HG02885 (cell line): Measurements from ENCODE around the gene NECAP2.
"Not testable (repeated sequence)": the region's sequence is repeated elsewhere in the genome, so short reads cannot be mapped to it uniquely, and the experiment has no call there.

ENCODE experiments used
- ATAC-seq: cut with Tn5 transposase; IDR thresholded peaks from one replicate; pipeline ENCODE4 v1.9.1; 2021; ENCODE audit warnings: mild to moderate bottlenecking; ENCODE audit not compliant: unreplicated experiment, poor library complexity

The NECAP2 gene

GRCh38 chr1:16454909-16455308, 14.4 kb downstream of the NECAP2 start:
- not testable (repeated sequence) for ATAC-seq

DNA sequence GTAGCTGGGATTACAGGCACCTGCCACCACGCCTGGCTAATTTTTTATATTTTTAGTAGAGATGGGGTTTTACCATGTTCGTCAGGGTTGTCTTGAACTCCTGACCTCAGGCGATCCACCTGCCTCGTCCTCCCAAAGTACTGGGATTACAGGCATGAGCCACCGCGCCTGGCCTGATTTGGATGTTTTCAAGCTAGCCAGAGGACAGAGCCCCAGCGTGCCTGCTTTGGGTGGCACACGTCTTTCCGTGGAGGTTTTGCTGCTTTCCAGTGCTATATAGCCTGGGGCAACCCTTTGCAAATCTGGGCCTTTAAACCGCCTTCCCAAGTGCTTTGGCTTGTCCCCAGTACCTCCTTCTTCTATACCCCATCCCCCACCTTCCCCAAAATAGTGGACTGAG, 15.6 kb downstream of the NECAP2 start:
- ATAC-seq: not testable (repeated sequence)

DNA sequence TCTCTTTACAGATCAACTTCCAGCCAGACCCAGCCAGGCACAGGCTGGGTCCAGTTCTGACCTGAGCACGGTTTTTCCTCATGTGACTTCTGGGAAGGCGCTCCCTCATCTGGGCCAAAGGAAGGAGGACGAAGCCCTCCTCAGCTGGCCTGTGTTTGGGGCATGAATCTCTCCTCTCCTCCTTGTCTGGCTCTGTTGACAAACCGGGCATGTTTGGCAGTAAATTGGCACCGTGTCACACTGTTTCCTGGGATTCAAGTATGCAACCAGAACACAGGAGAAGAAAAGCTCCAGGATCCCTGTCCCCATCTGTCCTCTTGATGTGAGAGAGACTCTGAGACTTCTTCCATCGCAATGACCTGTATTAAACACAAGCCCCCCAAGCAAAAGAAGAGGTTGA, 18.3 kb downstream of the NECAP2 start:
- ATAC-seq: no peak

GRCh38 chr1:16459352-16459925, 18.9 kb downstream of the NECAP2 start:
- no peak for ATAC-seq

DNA sequence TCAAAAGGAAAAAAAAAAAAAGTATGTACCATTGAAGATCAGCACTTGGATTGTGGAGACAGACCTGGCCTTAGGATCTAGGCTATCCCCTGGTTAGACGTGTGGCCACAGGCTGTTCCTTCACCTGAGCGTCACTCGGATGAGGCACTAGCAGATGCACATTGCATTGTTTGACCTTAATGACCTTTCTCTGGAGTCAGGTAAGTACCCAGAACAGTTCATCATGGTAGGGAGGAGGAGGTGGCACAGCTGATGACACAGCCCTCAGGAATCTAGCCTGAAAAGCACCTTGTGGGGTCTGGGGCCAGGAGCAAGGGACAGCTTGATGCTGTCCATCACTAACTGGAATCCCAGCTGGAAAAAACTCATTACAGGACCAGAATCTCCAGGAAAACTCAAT, 21.2 kb downstream of the NECAP2 start:
- no peak for ATAC-seq

DNA sequence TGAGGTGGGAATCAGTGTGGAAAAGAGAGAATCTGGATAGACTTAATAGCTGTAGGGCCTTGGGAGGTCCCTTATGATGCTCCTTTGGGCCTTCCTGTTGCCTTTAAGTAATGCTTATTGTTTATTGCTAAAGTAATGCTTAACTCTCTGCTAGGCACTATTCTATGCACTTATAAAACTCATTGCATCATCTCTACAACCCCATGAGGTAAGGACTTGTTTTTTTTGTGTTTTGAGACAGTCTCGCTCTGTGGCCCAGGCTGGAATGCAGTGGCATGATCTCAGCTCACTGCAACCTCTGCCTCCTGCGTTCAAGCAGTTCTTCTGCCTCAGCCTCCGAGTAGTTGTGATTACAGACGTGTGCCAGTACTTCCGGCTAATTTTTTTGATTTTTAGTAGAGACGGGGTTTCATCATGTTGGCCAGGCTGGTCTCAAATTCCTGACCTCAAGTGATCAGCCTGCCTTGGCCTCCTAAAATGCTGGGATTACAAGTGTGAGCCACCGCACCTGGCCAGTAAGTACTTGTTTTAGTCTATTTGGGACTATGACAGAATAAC, 22.3 kb downstream of the NECAP2 start:
- no peak for ATAC-seq

DNA sequence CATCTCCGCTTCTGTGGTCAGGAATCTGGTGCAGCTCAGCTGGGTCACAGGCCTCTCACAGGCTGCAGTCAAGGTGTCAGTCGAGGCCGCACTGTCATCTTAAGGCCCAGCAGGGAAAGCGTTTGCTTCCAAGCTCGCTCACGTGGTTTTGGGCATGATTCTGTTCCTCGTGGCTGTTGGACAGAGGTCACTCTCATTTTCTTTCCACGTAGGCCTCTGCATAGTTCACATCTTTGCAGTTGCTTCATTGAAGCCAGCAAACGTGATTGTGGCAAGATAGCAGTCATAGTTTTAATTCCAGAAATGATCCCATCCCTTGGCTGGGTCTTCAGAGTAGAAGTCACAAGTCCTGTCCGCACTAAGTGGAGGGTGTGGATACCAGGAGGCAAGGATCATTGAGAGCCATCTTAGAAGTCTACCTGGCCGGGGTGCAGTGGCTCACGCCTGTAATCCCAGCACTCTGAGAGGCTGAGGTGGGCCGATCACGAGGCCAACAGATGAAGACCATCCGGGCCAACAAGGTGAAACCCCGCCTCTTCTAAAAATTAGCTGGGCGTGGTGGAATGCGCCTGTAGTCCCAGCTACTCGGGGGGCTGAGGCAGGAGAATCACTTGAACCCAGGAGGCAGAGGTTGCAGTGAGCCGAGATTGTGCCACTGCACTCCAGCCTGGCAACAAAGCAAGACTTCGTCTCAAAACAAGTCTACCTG, 24.5 kb downstream of the NECAP2 start:
- ATAC-seq: no peak

- ATAC-seq: no peak
These were observed 28.0 kb downstream of the NECAP2 start for GRCh38 chr1:16468558-16468957.

DNA sequence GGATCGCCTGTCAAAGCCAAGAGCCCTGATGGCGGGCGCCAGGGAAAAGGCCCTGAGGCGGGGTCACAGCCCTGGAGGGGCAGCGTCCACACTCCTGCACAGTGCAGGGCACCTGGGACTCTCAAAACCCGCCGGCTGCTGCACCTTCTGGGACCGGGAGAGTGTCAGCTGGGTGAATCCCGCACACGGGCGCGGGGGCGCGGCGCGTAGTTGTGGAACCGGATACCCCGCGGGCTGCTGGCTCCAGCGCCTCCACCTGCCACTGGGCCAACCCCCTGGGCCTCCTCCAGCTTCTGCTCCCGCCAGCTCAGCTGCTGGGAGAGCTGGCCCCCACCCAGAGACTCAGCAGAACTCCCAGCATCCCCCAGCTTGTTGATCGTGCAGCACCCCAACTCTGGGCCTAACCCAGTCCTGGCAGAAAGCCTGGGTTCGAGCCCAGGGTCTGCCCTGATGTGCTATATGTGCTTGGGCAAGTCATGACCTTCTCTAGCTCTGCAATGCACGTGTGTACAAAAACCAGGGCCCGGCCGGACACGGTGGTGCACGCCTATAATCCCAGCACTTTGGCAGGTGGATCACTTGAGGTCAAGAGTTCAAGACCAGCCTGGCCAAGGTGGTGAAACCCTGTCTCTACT, 33.8 kb downstream of the NECAP2 start:
- no peak for ATAC-seq

DNA sequence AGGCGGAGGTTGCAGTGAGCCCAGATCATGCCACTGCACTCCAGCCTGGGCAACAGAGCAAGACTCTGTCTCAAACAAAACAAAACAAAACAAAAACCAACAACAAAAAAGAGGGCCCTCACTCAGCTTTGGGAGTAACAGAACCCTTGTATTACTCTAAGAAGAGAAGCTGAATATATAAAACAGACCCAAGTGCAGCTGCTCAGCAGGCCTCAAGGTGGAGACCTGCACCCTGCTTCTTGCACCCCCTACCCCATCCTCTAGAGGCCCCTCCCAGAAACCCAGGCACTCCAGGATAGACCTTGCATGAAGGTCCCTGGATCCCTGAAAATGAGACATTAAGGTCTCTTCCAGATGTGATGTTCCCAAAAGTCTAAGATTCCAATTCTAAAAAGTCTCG, 34.4 kb downstream of the NECAP2 start:
- ATAC-seq: not testable (repeated sequence)

GRCh38 chr1:16475771-16476770, 35.5 kb downstream of the NECAP2 start:
- not testable (repeated sequence) for ATAC-seq

DNA sequence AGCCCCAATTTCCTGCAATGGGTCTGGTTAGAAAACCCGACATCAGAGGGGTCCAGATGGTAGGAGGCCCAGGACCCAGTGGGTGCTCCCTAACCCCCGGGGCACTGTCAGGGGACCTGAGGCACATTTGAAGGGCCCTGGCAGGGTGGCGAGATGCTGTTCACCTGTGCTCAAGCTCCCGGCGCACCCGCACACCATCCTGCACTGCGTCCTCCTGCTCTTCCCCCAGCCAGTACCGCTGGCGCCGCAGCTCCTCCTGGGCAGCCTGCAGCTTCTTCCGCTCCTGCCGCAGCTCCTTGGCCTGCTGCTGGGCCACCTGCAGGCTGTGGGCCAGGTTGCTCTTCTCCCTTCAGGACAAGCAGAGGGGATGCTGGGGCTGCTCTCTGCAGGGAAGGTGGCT, 37.6 kb downstream of the NECAP2 start:
- ATAC-seq: no peak

- not testable (repeated sequence) for ATAC-seq
These were observed 42.6 kb downstream of the NECAP2 start for GRCh38 chr1:16483146-16483545.

DNA sequence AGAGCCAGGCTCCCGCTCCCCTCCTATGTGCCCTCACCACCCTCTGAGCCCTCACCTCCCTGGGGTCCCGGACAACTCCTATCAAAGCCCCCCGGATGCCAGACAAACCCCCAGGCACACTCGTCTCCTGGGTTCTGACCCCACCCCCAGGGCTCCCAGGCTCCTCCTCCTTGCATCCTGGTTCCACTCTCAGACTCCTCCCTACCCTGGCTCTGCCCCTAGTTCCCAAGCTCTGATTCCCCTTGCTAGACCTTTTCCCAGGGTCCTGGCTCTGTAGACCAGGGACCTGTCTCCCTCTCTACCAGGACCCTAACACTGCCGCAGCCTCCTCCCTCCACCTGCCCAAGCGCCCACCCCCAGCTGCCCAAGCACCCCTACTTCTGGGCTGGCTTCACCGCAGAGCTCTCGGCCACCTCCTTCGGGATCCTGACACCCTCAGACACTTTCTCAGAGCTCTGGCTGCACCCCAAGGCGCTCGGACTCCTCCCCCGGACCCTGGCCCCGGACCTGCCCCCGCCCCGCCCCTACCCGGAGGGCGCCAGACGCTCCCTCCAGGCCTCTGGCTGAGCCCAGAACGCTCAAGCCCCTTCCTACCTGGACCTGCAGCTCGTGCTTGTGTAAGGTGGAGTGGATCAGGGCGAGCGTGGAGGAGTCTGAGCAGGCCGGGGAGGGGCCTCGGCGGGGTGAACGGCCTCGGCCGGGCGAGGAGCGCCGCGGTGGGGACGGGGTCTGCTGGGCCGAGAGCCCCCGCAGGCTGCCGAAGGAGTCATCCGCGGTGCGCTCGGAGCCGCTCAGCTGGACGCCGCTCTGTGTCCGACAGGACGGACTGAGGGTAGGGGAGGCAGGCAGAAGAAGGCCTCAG, 43.3 kb downstream of the NECAP2 start:
- not testable (repeated sequence) for ATAC-seq

DNA sequence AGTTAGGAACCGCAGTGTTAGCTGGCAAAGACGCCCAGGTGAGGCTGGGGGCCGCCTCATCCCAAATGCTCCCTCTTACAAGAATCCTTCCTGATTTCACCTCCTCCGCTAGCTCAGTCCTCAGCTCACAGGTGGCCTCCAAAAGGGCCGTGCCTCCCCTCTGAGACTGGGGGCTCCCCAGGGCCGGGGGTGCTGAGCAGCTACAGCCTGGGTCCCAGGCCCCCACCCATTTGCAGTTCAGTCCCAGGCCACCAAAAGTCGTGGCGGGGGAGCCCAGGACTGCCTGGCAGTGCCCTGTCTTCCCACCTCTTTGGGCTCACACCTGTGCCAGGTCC, 43.9 kb downstream of the NECAP2 start:
- ATAC-seq: no peak

- ATAC-seq: no peak
These were observed 44.4 kb downstream of the NECAP2 start for GRCh38 chr1:16484931-16485330.

- ATAC-seq: not testable (repeated sequence)
These were observed 45.8 kb downstream of the NECAP2 start for GRCh38 chr1:16486316-16486715.

GRCh38 chr1:16487011-16487410, 46.5 kb downstream of the NECAP2 start:
- ATAC-seq: not testable (repeated sequence)

DNA sequence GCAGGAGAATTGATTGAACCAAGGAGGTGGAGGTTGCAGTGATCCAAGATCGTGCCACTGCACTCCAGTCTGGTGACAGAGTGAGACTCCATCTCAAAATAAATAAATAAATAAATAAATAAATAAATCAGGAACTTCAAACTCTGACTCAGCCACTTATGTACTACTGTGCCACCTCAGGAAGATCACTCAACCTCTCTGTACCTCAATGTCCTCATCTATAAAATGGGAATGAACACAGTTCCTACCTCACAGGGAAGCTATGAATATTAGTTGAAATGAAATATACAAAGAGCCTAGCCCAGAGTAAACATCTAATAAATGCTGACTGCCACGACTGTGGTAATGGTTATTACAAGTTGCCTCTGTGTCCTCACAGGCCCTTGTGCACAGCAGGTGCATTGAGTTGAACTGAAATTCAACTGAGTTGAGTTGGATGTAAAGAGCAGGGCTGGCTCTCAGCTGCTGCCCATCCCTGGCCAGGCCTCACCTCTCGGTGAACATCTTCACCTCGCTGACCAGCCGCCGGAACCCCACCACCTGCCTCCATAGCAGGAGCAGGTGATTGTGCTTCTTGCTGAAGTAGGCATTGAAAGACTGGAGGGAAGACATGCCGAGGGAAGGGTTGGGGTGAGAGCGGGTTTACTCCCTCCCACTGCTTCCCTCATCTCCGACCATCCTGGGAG, 48.8 kb downstream of the NECAP2 start:
- not testable (repeated sequence) for ATAC-seq
